ENCODE results near the gene ANXA2. TPM values are rescaled to one million over a fixed set of nuclear protein-coding genes. Genes with fewer than 3 reads are reported as not detected.

The ANXA2 gene
- total RNA-seq (2021) (880 and 1,038 TPM in 2 replicates), Bru-seq, nascent RNA (percentile 98 among the genes with signal in this experiment), BruChase-seq, experiment 1, labeled RNA remaining after a 2-hour chase (percentile 94 among the genes with signal in this experiment), BruChase-seq, experiment 2, labeled RNA remaining after a 6-hour chase (percentile 94 among the genes with signal in this experiment)
- long read RNA-seq, transcript ANXA2-203 (14 exons, 1,444 nt), result minor isoform, 217 of 1,840 reads
- long read RNA-seq, transcript ANXA2-201 (13 exons, 1,444 nt), result minor isoform, 8 of 1,840 reads
- long read RNA-seq, transcript ANXA2-204 (13 exons, 1,435 nt), result major isoform, 1,429 of 1,840 reads
- long read RNA-seq, transcript ANXA2-202 (14 exons, 1,676 nt), result minor isoform, 8 of 1,840 reads
- long read RNA-seq, partial matches to known transcripts, result 49 of 1,840 reads
- long read RNA-seq, other reads (novel, unspliced or antisense), result 126 of 1,840 reads

DNA sequence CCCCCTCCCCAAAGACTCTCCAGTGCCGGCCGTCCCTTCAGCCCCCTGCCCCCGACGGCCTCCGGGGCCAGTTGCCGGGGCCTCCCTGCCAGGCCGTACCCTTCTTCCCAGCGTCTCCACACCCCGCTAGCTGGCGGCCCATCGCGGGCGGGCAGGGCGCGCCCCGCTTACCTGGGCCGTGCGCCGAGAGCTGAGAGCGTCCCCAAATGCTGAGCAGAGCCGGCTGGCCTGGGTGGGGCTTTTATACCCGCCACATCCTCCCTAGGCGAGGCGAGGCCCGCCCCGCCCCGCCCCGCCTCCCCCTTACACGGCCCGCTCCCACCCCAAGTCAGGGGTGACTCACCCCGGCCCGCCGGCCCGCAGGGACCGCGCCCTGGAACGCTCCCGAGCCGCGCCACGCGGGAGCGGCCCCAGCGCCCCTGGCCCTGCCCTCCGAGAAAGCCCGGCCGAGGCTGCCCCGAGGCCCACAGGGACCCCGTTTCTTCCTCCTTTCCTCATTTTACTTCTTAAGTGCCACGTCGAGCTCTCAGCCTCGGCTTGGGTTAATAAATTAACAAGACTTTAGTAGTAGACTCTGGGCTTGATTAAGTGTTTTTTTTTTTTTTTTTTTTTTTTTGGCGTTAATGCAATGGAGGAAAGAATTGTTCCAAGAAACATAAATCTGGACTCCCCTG is at the start of gene ANXA2:
Gene ANXA2, minus strand, starts transcription at position 215 of the 674 bp plus-strand sequence. CDS start 11,911 bp downstream, outside the sequence.
- intact Hi-C loops (cut with micrococcal nuclease; ENCODE audit: unreplicated experiment), result loop anchor here (2.0 kb wide), 1 partner anchor 27 kb away; no protein-coding TSS in a partner anchor
- peak; percentile 88 for DNase-seq (ENCODE audit: low spot score)
- Histone ChIP-seq H3K36me3 (ENCODE audit: insufficient read depth, low read length, poor library complexity, severe bottlenecking) (peaks cover 20% of the 10 kb centered on the region), H3K4me1 (ENCODE audit: insufficient read depth, low read length, poor library complexity, severe bottlenecking) (peaks cover 50% of the 10 kb centered on the region), H3K27me3 (replicated peaks; ENCODE audit: insufficient read depth, low read depth, low read length, poor library complexity) (no peaks in the 10 kb centered on the region), H3K9me3 (ENCODE audit: low read depth, low read length, poor library complexity, severe bottlenecking) (no peaks in the 10 kb centered on the region), H3K27ac (ENCODE audit: low read depth, low read length, poor library complexity, severe bottlenecking) (peak within 1 kb of the TSS; percentile 94), H3K4me3 (ENCODE audit: low read depth, low read length, poor library complexity, severe bottlenecking) (peak within 1 kb of the TSS; percentile 89)
- TF ChIP-seq CTCF (conservative IDR thresholded peaks at IDR 0.05; ENCODE audit: low read depth, low read length) (no peak), EZH2 (IDR thresholded peaks at IDR 0.05; ENCODE audit: borderline replicate concordance, low read depth, low read length, poor library complexity, severe bottlenecking) (no peak)
- BruUV-seq (replicated peaks), result no TSS peak
- ChIA-PET CTCF (interaction anchor here (1.0 kb wide), 1 partner anchor 39 kb away, joined by 3 read pairs; no protein-coding TSS in a partner anchor), POLR2A (ENCODE audit: low non-redundant PET) (no interaction called here)

- H3K27ac ChIP-seq (ENCODE audit: low read depth, low read length, poor library complexity, severe bottlenecking), result no peak overlapping the region
- H3K4me1 ChIP-seq (ENCODE audit: insufficient read depth, low read length, poor library complexity, severe bottlenecking), result peaks cover 14% of the 10 kb centered on the region
- ChIA-PET CTCF (interaction anchor here (0.6 to 1.0 kb wide), 2 partner anchors 85 to 1278 kb away, joined by 3 to 4 read pairs; no protein-coding TSS in a partner anchor), POLR2A (ENCODE audit: low non-redundant PET) (interaction anchor here (0.7 kb wide), 1 partner anchor 119 kb away, joined by 3 read pairs; no protein-coding TSS in a partner anchor)
- DNase-seq (ENCODE audit: low spot score), result peak; percentile 46
- TF ChIP-seq CTCF (conservative IDR thresholded peaks at IDR 0.05; ENCODE audit: low read depth, low read length), result peak; percentile 66
- no peak for TF ChIP-seq EZH2 (IDR thresholded peaks at IDR 0.05; ENCODE audit: borderline replicate concordance, low read depth, low read length, poor library complexity, severe bottlenecking)
- BruUV-seq (replicated peaks), result no TSS peak
- H3K9me3 ChIP-seq (ENCODE audit: low read depth, low read length, poor library complexity, severe bottlenecking), result no peaks in the 10 kb centered on the region
- intact Hi-C loops (cut with micrococcal nuclease; ENCODE audit: unreplicated experiment), result loop anchor here (2.0 kb wide), 1 partner anchor 86 kb away; no protein-coding TSS in a partner anchor
- H3K27me3 ChIP-seq (replicated peaks; ENCODE audit: insufficient read depth, low read depth, low read length, poor library complexity), result no peaks in the 10 kb centered on the region
- no peak overlapping the region for H3K4me3 ChIP-seq (ENCODE audit: low read depth, low read length, poor library complexity, severe bottlenecking)
- peaks cover 22% of the 10 kb centered on the region for H3K36me3 ChIP-seq (ENCODE audit: insufficient read depth, low read length, poor library complexity, severe bottlenecking)
Observed at GRCh38 chr15:60444289-60444912, 46.6 kb upstream of the ANXA2 start.

GRCh38 chr15:60442763-60443162 is 45.0 kb upstream of the ANXA2 start:
- POLR2A ChIA-PET (ENCODE audit: low non-redundant PET), result no interaction called here
- TF ChIP-seq CTCF (conservative IDR thresholded peaks at IDR 0.05; ENCODE audit: low read depth, low read length) (no peak), EZH2 (IDR thresholded peaks at IDR 0.05; ENCODE audit: borderline replicate concordance, low read depth, low read length, poor library complexity, severe bottlenecking) (no peak)
- intact Hi-C loops (cut with micrococcal nuclease; ENCODE audit: unreplicated experiment), result no loop called here

More at GRCh38 chr15:60442763-60443162, 45.0 kb upstream of the ANXA2 start:
- BruUV-seq (replicated peaks), result no TSS peak
- Histone ChIP-seq H3K4me1 (ENCODE audit: insufficient read depth, low read length, poor library complexity, severe bottlenecking) (peaks cover 14% of the 10 kb centered on the region), H3K4me3 (ENCODE audit: low read depth, low read length, poor library complexity, severe bottlenecking) (no peak overlapping the region), H3K36me3 (ENCODE audit: insufficient read depth, low read length, poor library complexity, severe bottlenecking) (peaks cover 6% of the 10 kb centered on the region), H3K9me3 (ENCODE audit: low read depth, low read length, poor library complexity, severe bottlenecking) (no peaks in the 10 kb centered on the region), H3K27me3 (replicated peaks; ENCODE audit: insufficient read depth, low read depth, low read length, poor library complexity) (no peaks in the 10 kb centered on the region), H3K27ac (ENCODE audit: low read depth, low read length, poor library complexity, severe bottlenecking) (no peak overlapping the region)
- no peak for DNase-seq (ENCODE audit: low spot score)
- CTCF ChIA-PET, result no interaction called here

Measured in A673 (cell line).